GM19395 (cell line): Measurements from ENCODE around the gene PIAS3.
"Not testable (repeated sequence)": the region's sequence is repeated elsewhere in the genome, so short reads cannot be mapped to it uniquely, and the experiment has no call there.

Source experiments
- ATAC-seq: cut with Tn5 transposase; IDR thresholded peaks from one replicate; pipeline ENCODE4 v1.9.1; 2021; ENCODE audit warnings: mild to moderate bottlenecking, moderate library complexity; ENCODE audit not compliant: unreplicated experiment

PIAS3 gene

DNA sequence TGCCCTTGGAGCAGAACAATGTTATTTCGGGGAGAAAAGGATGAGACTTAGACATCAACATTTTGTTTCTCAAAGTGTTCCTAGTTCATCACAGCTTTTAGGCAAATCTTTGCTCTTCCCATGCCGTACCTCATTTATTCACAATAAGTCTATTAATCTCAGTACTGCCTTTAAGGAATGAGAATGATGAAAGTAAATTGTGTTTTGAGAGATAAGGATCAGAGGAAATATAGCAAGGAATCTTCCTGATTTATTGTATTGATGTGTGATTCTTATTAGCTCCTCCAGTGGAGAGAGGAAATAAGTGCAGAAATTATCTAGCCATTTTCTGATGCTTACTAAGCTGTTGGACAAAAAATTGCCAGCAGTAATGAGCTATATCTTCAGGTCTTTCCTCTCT, 32.9 kb downstream of the PIAS3 start:
- ATAC-seq, result no peak

DNA sequence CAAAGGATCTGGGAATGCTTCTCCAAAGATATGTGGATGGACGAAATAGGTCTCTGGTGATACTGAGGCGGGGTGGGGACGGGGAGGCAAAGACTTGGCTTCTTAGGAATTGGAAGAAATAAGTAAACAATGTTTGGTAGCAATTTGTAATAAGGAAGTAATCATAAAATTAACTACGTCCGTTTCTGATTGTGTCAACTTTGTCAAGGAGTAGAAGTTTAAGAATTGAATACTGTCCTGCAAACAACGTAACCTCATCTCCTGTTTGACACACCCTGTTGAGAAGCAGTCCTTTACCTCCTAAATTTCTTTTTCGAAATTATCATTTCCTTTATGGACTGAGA, 34.4 kb downstream of the PIAS3 start:
- no peak for ATAC-seq

DNA sequence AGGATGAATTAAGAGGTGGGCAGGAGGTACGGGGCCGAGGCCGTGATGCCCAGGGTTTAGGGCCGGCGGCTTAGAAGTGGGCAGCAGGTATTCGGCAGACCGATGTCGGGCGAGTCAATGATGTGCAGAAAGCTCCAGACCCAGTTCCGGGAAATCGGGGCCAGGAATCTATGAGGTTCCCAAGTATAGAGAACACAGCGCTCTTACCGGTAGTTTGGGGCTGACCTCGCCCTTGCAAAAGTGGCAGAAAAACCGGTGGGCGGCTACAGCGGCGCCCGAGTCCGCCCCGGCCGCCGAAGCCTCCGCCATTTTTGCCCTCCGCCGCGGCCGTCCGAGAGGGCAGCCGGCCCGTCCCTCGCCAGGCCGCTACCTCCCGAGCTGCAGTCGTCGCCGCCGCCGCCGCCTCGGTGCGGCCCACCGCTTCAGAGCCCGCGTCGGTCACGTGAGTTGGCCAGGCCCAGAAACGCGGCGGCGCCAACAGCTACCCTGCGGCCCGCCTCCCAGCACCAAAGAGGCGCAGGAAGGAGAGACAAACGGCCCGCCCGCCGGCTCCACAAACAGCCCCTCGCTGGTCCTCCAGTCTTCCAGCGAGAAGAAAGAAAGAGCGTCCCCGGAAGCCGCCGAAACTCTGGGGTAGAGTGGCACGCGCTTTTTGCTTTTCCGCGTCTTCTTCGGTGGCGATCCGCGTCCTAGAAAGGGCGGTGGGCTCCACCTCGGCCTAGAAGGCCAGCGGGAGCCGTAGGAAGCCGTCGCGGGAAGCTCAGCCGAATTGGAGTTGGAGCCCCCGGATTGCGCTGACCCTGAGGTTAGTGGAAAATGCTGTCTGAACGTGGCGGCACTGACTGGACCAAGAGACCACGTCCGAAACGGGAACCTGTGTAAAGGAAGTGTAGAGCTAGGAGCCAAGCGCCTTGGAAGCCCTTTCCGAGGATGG, 35.0 kb downstream of the PIAS3 start, which contains the start of the genes POLR3C and RNF115:
Gene POLR3C (plus strand): TSS at position 636 of the 934 bp plus-strand sequence. CDS start 1,577 bp downstream, outside the sequence.
Gene RNF115 (minus strand): TSS at position 531 of the 934 bp plus-strand sequence. CDS start 222 bp downstream, at position 309.
- ATAC-seq, result peak; percentile 77

DNA sequence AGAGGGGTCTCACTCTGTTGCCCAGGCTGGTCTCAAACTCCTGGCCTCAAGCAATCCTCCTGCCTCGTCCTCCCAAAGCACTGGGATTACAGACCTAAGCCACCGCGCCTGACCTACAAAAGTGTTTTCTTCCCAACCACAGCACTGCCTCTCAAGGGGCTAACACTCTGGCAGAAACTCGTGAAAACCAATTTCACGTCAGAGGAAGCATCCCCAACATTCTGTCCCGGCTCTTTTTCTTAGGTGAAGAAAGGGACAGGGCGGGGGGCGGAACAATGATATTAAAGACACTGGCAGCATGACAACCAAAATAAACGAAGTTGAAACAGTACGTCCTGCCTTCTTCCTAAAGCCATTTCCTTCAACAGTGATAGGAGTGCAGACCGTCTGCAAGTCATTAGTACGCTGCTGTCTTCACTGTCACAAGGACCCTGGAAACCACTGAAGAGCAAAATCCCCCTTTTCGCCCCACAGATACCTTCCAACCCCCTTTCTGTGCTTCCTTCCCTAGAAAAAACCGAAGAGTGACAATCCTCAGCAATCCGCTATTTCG, 36.0 kb downstream of the PIAS3 start:
- ATAC-seq, result not testable (repeated sequence)

DNA sequence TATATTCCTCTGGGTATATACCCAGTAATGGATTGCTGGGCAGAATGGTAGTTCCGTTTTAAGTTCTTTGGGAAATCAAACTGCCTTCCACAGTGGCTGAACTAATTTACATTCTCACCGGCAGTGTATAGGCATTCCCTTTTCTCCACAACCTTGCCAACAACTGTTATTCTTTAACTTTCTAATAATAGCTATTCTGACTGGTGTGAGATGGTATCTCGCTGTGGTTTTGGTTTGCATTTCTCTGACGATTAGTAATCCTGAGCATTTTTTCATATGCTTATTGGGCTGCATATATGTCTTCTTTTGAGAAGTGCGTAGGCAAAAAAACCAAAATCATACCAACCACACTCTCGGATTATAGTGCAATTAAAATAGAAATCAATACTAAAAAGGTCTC, 40.8 kb downstream of the PIAS3 start:
- ATAC-seq, result not testable (repeated sequence)

DNA sequence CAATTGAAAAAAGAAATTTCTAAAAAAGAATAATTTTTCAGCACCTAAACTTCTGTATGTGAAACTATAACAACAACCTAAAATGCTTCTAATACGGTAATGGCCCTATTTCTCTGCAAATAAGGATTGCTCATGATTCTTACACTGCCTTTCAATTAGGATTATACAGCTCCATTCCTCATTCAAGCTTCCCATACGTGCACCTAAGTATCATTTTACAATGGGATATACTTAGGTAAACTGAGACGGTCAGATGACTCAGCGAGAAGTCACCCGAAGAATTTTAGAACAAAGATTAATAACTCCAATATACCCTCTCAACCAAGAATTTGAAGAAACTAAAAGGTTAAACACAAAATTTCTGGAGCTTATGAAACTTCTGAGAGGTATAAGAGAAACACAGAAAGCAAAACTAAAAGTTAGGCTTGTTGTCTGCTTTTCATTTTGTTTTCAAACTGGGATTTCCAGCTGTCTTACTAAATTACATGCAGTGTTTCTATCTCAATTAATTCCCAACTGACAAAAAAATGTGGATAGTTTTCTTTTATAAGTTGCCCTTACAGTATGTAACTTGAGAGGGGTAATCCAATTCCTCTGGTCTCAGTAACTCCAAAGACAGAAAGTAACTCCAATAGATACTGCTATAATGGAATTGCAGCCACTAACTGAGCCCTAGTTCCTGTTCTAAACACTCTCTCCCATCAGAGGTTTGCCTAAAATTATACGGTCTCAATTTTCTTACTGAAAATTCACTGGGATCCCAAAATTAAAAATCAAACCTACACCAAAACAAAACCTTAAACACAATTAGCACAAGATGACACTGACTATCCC, 45.7 kb downstream of the PIAS3 start:
- ATAC-seq, result not testable (repeated sequence)

DNA sequence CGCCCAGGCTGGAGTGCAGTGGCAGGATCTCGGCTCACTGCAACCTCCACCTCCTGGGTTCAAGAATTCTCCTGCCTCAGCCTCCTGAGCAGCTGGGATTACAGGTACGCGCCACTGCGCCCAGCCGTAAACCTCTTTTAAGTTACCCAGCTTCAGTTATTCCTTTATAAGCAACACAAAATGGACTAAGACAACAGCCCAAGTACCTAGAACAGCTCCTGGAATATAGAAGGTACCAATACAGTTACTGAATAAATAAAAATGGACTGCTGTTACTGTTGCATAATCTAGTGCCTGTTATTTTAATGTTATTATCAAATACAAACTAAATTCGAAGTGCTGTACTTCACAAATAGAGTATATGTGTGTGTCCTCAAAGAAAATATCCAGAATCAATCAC, 52.0 kb downstream of the PIAS3 start:
- ATAC-seq, result no peak

DNA sequence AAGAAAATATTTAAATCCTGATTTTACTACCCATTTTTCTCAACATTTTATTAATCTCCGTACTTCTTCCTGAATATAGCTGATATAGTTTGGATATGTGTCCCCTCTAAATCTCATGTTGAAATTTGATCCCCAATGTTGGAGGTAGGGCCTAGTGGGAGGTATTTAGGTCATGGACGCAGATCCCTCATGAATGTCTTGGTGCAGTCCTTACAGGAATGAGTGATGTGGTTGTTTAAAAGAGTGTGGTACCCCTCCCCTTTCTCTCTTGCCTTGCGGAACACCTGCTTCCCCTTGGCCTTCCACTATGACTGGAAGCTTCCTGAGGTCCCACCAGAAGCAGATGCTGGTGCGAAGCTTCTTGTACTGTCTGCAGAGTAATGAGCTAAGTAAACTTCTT, 52.5 kb downstream of the PIAS3 start:
- no peak for ATAC-seq

DNA sequence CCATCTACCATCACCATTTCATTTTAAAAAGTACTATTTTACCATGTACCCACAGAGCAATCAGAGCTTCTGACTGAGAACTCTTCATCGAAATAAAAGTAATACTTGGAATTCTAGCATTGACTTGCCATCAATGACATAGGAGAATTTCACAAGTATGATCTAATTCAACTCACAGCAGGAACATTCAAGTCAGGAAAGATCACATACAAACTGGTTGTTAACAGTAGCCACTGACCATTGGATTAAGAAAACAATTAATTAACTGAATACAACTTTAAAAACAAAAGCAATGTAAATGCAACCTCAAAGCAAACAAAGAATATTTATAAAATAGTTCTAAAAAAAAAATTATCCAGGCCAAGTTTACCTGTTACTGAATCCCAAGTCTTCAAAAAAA, 53.8 kb downstream of the PIAS3 start:
- ATAC-seq, result no peak

DNA sequence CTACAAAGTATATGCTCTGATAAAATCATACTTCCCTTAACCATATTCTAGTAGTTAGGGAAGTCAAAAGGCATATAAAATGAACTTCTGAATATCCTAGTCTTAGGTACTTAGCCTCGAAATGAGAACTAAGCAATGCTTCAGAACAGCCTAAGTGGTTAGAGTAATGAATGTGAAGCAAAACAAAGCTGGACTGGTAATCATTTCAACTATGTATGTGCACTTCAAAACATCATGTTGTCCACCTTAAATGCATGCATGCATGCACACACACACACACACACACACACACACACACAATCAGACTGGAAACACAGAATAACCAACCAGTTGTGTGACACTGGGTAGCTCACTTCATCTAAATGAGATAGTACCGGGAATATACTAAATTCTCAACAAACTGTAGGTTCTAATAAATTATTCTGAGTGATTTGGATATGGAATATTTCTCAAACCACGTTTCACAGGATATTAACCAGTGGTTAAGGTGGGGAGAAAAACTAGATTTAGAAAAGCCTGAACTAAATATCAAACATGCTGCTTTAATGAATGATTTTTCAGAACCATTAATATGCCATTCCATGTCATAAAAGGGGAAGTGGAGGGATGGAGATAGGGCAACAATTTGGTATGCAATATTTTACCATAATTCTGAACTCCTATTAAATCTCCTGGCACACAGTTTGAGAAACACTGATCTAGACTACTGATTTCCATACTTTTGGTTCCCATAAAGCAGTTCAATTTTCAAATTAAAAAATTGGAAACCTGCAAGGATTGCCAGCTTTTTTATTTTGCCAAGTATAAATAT, 54.4 kb downstream of the PIAS3 start:
- ATAC-seq, result no peak

DNA sequence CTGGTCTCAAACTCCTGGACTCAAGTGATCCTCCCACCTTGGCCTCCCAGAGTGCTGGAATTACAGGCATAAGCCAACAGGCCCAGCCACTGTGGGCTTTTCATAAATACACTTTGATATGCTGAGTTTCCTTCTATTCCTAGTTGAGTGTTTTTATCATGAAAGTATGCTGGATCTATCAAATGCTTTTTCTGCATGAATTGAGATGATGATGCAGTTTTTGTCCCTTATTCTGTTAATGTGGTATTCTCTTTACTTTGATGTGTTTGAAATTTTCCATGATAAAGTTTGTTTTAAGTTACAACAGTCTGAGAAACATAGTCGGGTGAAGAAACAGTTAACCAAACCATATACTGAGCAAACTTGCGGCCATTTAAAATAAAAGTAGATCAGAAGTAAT, 59.1 kb downstream of the PIAS3 start:
- no peak for ATAC-seq
